HCT116 (cell line): ENCODE results near the gene PFDN4. TPM values are rescaled to one million over a fixed set of nuclear protein-coding genes. Genes with fewer than 3 reads are reported as not detected.

Source experiments
- ATAC-seq: fragments of 200-7000 bp; cut with Tn5 transposase; 2 replicates; pipeline ENCODE4 v1.9.1; 2020; ENCODE audit warnings: mild to moderate bottlenecking, moderate library complexity
- BruUV-seq: library from RNA; stranded (reverse); fragments of 400-500 nt; replicated peaks from 2 replicates; lab custom pipeline; 2021; lab: Mats Ljungman, UMichigan
- CTCF ChIA-PET: fragments of 300-600 bp; sonication (Branson Sonifier 250); formaldehyde crosslinking; loops from one replicate; lab custom pipeline; 2021; ENCODE audit warnings: antibody characterized with exemption; lab: Charles Lee
- POLR2A ChIA-PET: fragments of 300-600, 350-600 bp; sonication (Branson Sonifier 250); formaldehyde crosslinking; loops from one replicate; lab custom pipeline; 2021; ENCODE audit warnings: antibody characterized with exemption; lab: Charles Lee
- RAD21 ChIA-PET, 2 experiments: fragments of 300-600 bp; sonication (Branson Sonifier 250); formaldehyde crosslinking; loops; one replicate each; lab custom pipeline; 2023; ENCODE audit warnings: low total read pairs in 2 of 2; ENCODE audit not compliant: uncharacterized antibody in 2 of 2, unreplicated experiment in 2 of 2, low non-redundant PET in 1 of 2; lab: Charles Lee
- DNase-seq: peaks from one replicate; pipeline ENCODE4 v3.0.0-alpha.2; 2010; ENCODE audit warnings: low read depth, low spot score
- H2AFZ ChIP-seq: fragments of 200-600 bp; shearing (Covaris generic), sonication (generic); 2 replicates; pipeline ENCODE4 v1.6.1; 2017; ENCODE audit warnings: low read depth, mixed run types, mixed read lengths, antibody characterized with exemption, low read length; ENCODE audit not compliant: poor library complexity, severe bottlenecking
- H3K27ac ChIP-seq: 2 replicates; pipeline ENCODE4 v1.5.1; 2012; ENCODE audit warnings: low read depth, low read length
- H3K27me3 ChIP-seq: fragments of 200-600 bp; sonication (generic); 2 replicates; pipeline ENCODE4 v1.6.1; 2016; ENCODE audit warnings: mixed run types, low read length, mixed read lengths; ENCODE audit not compliant: insufficient read depth
- H3K36me3 ChIP-seq, 2 experiments: fragments of 200-500 bp in 1 of 2; fragments of 200-600 bp in 1 of 2; sonication (Bioruptor generic) in 1 of 2; sonication (generic) in 1 of 2; 2 replicates each; pipeline versions ENCODE4 v1.5.1 to v1.6.1; 2014 to 2016; ENCODE audit warnings: low read length in 2 of 2, inconsistent platforms in 1 of 2, mixed read lengths in 1 of 2, mixed run types in 1 of 2; ENCODE audit not compliant: insufficient read depth in 2 of 2, control insufficient read depth in 1 of 2
- H3K4me1 ChIP-seq, 2 experiments: fragments of 200-600 bp in 1 of 2; sonication (generic) in 1 of 2; 2 replicates each; pipeline versions ENCODE4 v1.5.1 to v1.6.1; 2012 to 2017; ENCODE audit warnings: low read length in 2 of 2, inconsistent platforms in 1 of 2, mild to moderate bottlenecking in 1 of 2, mixed read lengths in 1 of 2, mixed run types in 1 of 2, moderate library complexity in 1 of 2; ENCODE audit not compliant: insufficient read depth in 2 of 2, control insufficient read depth in 1 of 2
- H3K4me2 ChIP-seq: fragments of 200-600 bp; sonication (generic); 2 replicates; pipeline ENCODE4 v1.6.1; 2017; ENCODE audit warnings: mixed run types, low read length, mixed read lengths
- H3K4me3 ChIP-seq, 2 experiments: fragments of 200-600 bp in 1 of 2; sonication (generic) in 1 of 2; replicated peaks in 1 of 2; 2 replicates each; pipeline ENCODE4 v1.5.1; 2011 to 2016; ENCODE audit warnings: low read length in 2 of 2, control low read depth in 1 of 2, low read depth in 1 of 2, mild to moderate bottlenecking in 1 of 2, mixed read lengths in 1 of 2, mixed run types in 1 of 2
- H3K79me2 ChIP-seq: fragments of 200-600 bp; sonication (generic); 2 replicates; pipeline ENCODE4 v1.6.1; 2017; ENCODE audit warnings: mild to moderate bottlenecking, mixed run types, low read length, moderate library complexity, mixed read lengths; ENCODE audit not compliant: insufficient read depth
- H3K9ac ChIP-seq: fragments of 200-600 bp; sonication (generic); 2 replicates; pipeline ENCODE4 v1.6.1; 2016; ENCODE audit warnings: low read length, mixed read lengths
- H3K9me2 ChIP-seq: fragments of 200-600 bp; sonication (generic), shearing (Covaris generic); 2 replicates; pipeline ENCODE4 v1.6.1; 2017; ENCODE audit warnings: mixed run types, mild to moderate bottlenecking, moderate library complexity; ENCODE audit not compliant: insufficient read depth
- H3K9me3 ChIP-seq, 2 experiments: fragments of 200-500 bp in 1 of 2; fragments of 200-600 bp in 1 of 2; sonication (Bioruptor generic) in 1 of 2; sonication (generic) in 1 of 2; 2 replicates each; pipeline ENCODE4 v1.6.1; 2014 to 2017; ENCODE audit warnings: low read length in 2 of 2, mixed read lengths in 2 of 2, inconsistent platforms in 1 of 2, low read depth in 1 of 2, mild to moderate bottlenecking in 1 of 2, mixed run types in 1 of 2, moderate library complexity in 1 of 2; ENCODE audit not compliant: control insufficient read depth in 1 of 2, insufficient read depth in 1 of 2
- H4K20me1 ChIP-seq: fragments of 200-600 bp; sonication (generic), shearing (Covaris generic); 2 replicates; pipeline ENCODE4 v1.6.1; 2017; ENCODE audit warnings: mixed run types, mild to moderate bottlenecking, moderate library complexity; ENCODE audit not compliant: insufficient read depth
- ATF3 ChIP-seq: IDR thresholded peaks from 2 replicates; pipeline ENCODE4 v1.6.1; 2012
- CTCF ChIP-seq, 3 experiments: fragments of 200-600 bp in 1 of 3; sonication (generic) in 1 of 3; IDR thresholded peaks in 2 of 3; conservative IDR thresholded peaks in 1 of 3; 2 replicates each; pipeline ENCODE4 v1.5.1; 2012 to 2017; ENCODE audit warnings: low read depth in 2 of 3, low read length in 2 of 3, antibody characterized with exemption in 1 of 3, borderline replicate concordance in 1 of 3, control low read depth in 1 of 3, mild to moderate bottlenecking in 1 of 3, mixed read lengths in 1 of 3, mixed run types in 1 of 3, moderate library complexity in 1 of 3; ENCODE audit not compliant: insufficient read depth in 1 of 3
- EGR1 ChIP-seq: IDR thresholded peaks from 2 replicates; pipeline ENCODE4 v1.6.1; 2012; ENCODE audit warnings: low read depth
- ELF1 ChIP-seq: IDR thresholded peaks from 2 replicates; pipeline ENCODE4 v1.6.1; 2012; ENCODE audit warnings: low read depth, borderline replicate concordance
- EZH2phosphoT487 ChIP-seq: fragments of 200-600 bp; IDR thresholded peaks from 2 replicates; pipeline ENCODE4 v1.6.1; 2018; ENCODE audit warnings: antibody characterized with exemption, borderline replicate concordance
- FOSL1 ChIP-seq: IDR thresholded peaks from 2 replicates; pipeline ENCODE4 v1.6.1; 2012; ENCODE audit warnings: low read depth
- JUND ChIP-seq: IDR thresholded peaks from 2 replicates; pipeline ENCODE4 v1.6.1; 2012
- POLR2AphosphoS5 ChIP-seq: IDR thresholded peaks from 2 replicates; pipeline ENCODE4 v1.6.1; 2011; ENCODE audit warnings: mild to moderate bottlenecking, low read depth, low read length, moderate library complexity
- REST ChIP-seq: IDR thresholded peaks from 2 replicates; pipeline ENCODE4 v1.6.1; 2012; ENCODE audit warnings: low read depth
- SP1 ChIP-seq: IDR thresholded peaks from 2 replicates; pipeline ENCODE4 v1.6.1; 2012; ENCODE audit warnings: low read depth
- ZNF274 ChIP-seq: fragments of 200-500 bp; sonication (Bioruptor generic); IDR thresholded peaks from 2 replicates; pipeline ENCODE4 v1.6.1; 2014; ENCODE audit warnings: mild to moderate bottlenecking, low read depth, low read length, inconsistent platforms
- intact Hi-C: fragments of 100-400 bp; cut with micrococcal nuclease; formaldehyde crosslinking; loops from 2 replicates; pipeline ENCODE4 v1.10.0; 2022
- total RNA-seq: library from RNA; stranded (reverse); gene quantifications from one replicate; pipeline ENCODE4 v1.2.1, GENCODE V29; 2021; ENCODE audit not compliant: unreplicated experiment

The PFDN4 gene
- total RNA-seq, 1 experiment from 2014 or later: 71.5 TPM

- TF ChIP-seq POLR2AphosphoS5: no peak
- no peak for TF ChIP-seq JUND
- no peak for TF ChIP-seq ZNF274
These were observed 47.6 kb upstream of the PFDN4 start (continued) for GRCh38 chr20:54160065-54161007.

- RAD21 ChIA-PET: no interaction called here
- peak overlapping the region; percentile 15; the same call in 1 of the 2 replicates for H3K27ac ChIP-seq
- H4K20me1 ChIP-seq: no peaks in the 10 kb centered on the region
- peaks cover 3% of the 10 kb centered on the region; the same call in 1 of the 2 replicates for H3K79me2 ChIP-seq
- H3K27me3 ChIP-seq: no peaks in the 10 kb centered on the region
- intact Hi-C loops: no loop called here
- no peak overlapping the region for H3K9ac ChIP-seq
- POLR2A ChIA-PET: no interaction called here
- BruUV-seq: no TSS peak
- H2AFZ ChIP-seq: no peak overlapping the region
- H3K4me2 ChIP-seq: no peak overlapping the region
- no peaks in the 10 kb centered on the region for H3K9me3 ChIP-seq
- no peak overlapping the region for H3K4me3 ChIP-seq
- peaks cover 42 to 90% of the 10 kb centered on the region in 2 experiments for H3K36me3 ChIP-seq
- no peak for DNase-seq
- peaks cover 6 to 14% of the 10 kb centered on the region in 2 experiments; a peak in 3 of 4 replicates for H3K4me1 ChIP-seq
- ATAC-seq: no peak
- no peaks in the 10 kb centered on the region for H3K9me2 ChIP-seq
- no peak for TF ChIP-seq EZH2phosphoT487
- TF ChIP-seq CTCF (IDR thresholded peaks at IDR 0.05 in 2 of 3, conservative IDR thresholded peaks at IDR 0.05 in 1 of 3; ENCODE audit: borderline replicate concordance in 1 of 3, insufficient read depth in 1 of 3, low read depth in 2 of 3, low read length in 2 of 3): no peak
- TF ChIP-seq ELF1: no peak
- no peak for TF ChIP-seq SP1
- no peak for TF ChIP-seq ATF3
- TF ChIP-seq REST: no peak
- TF ChIP-seq EGR1: no peak
- TF ChIP-seq ZNF274: no peak
- TF ChIP-seq JUND: no peak
- TF ChIP-seq FOSL1: no peak
- CTCF ChIA-PET: no interaction called here
These were observed 46.7 kb upstream of the PFDN4 start for GRCh38 chr20:54161008-54161820.
